HG03457 (cell line): ENCODE results near the gene SRRT.
"Not testable (repeated sequence)": the region's sequence is repeated elsewhere in the genome, so short reads cannot be mapped to it uniquely, and the experiment has no call there.

Source experiments
- ATAC-seq: cut with Tn5 transposase; IDR thresholded peaks from one replicate; pipeline ENCODE4 v1.9.1; 2021; ENCODE audit warnings: moderate number of reproducible peaks; ENCODE audit not compliant: unreplicated experiment

The SRRT gene

DNA sequence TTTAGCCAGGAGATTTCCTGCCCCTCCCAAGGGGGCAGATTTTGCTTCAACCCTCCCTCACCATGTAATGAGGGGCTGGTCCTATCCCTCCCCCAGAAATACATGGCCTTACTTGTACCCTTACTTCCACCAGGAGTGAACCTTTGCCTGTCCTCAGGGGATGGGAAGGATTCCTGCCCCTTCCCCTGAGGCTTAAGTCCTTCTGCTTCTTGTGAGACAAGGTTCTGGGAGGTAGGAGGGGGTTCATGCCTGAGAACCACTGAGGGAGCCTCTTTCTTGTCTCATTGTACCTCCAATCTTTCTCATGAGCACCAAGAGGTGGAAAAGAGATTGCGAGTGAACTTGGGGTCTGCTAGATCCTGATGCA is 54.9 kb downstream of the SRRT start:
- ATAC-seq = no peak

DNA sequence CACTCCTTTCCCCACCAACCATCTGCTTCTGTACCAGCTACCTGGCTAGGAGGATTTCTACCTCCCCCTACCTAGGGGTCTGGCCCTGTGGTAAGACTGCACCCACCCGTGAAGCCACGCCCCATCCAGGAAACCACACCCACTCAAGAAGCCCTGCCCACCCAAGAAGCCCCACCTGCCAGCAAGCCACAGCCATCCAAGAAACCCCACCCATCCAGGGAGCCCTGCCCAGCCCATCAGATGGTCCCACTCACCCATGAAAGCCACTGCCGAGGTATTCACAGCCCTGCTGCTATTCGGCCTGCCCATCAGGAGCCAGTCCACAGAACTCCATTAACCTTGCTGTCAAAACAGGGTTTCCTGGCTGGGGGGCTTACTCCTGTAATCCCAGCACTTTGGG is 58.8 kb downstream of the SRRT start:
- ATAC-seq = no peak

DNA sequence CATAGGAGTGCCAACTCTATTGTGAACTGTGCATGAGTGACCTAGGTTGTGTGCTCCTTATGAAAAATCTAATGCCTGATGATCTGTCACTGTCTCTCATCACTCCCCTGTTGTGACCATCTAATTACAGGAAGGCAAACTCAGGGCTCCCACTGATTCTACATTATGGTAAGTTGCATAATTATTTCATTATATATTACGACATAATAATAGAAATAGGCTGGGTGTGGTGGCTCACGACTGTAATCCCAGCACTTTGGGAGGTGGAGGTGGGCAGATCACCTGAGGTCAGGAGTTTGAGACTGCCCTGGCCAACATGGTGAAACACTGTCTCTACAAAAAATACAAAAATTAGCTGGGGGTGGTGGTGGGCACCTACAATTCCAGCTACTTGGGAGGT is 60.5 kb downstream of the SRRT start:
- ATAC-seq = not testable (repeated sequence)

DNA sequence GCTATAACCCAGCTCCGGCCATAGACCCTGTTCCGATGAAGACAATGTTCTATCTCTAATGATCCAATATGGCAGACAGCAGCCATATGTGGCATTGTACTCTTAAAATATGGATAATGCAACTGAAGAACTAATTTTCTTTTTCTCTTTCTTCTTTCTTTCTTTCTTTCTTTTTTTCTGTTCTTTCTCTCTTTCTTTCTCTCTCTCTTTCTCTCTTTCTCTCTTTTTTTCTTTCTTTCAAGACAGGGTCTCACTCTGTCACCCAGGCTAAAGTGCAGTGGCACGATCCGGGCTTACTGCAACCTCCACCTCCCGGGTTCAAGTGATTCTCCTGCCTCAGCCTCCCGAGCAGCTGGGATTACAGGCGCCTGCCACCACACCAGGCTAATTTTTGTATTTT is 61.3 kb downstream of the SRRT start:
- not testable (repeated sequence) for ATAC-seq
